Progenitor cell of endocrine pancreas (in vitro differentiated cells): Measurements from ENCODE around the gene GP2. TPM values are rescaled to one million over a fixed set of nuclear protein-coding genes. Genes with fewer than 3 reads are reported as not detected.

Experiments
- DNase-seq: peaks from one replicate; pipeline ENCODE4 v3.0.0; 2021; ENCODE audit warnings: low spot score; ENCODE audit not compliant: unreplicated experiment
- H3K27ac Mint-ChIP-seq: 2 replicates; pipeline ENCODE4 v1.8.0; 2021; ENCODE audit warnings: mild to moderate bottlenecking, moderate library complexity, mixed read lengths
- H3K27me3 Mint-ChIP-seq: 2 replicates; pipeline ENCODE4 v1.8.0; 2021; ENCODE audit warnings: mixed read lengths
- H3K36me3 Mint-ChIP-seq: 2 replicates; pipeline ENCODE4 v1.8.0; 2022; ENCODE audit warnings: mixed read lengths; ENCODE audit not compliant: insufficient read depth
- H3K4me1 Mint-ChIP-seq: 2 replicates; pipeline ENCODE4 v1.8.0; 2021; ENCODE audit warnings: low read depth, mixed read lengths
- H3K4me3 Mint-ChIP-seq: 2 replicates; pipeline ENCODE4 v1.8.0; 2021; ENCODE audit warnings: low read depth, mild to moderate bottlenecking, moderate library complexity, mixed read lengths
- H3K9me3 Mint-ChIP-seq: 2 replicates; pipeline ENCODE4 v1.8.0; 2021; ENCODE audit warnings: low read depth, mixed read lengths
- total RNA-seq: library from RNA; stranded (reverse); gene quantifications from 2 replicates; pipeline ENCODE4 v1.2.1, GENCODE V29; 2021
- TF ChIP-seq, protein P1 (sequence below): fragments of 200-600 bp; sonication (generic); IDR thresholded peaks from one replicate; pipeline ENCODE4 v1.5.0; 2021; ENCODE audit warnings: antibody characterized with exemption, mild to moderate bottlenecking; ENCODE audit not compliant: unreplicated experiment

Gene GP2
- total RNA-seq, 1 donor from 2014 or later, result 13.4 TPM

DNA sequence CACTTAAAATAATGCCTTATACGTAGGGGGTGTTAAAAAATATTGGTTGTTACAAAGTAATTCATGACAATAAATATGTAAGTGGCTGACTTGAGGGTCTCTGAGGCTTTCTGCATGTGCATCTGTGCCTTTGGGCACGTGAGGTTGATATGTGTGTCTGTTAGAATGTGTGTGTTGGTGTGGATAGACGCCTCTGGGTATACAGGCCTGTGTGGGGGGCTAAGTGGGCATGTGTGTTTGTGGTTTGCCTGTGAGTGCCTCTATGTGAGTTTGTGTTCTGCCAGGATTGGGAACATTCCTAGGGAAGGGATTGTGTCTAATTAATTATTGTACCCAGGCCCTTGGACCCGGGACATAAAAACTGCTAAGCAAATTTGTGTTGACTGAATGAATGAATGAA lies 19.0 kb downstream of the GP2 start:
- no peak for DNase-seq
- H3K36me3 Mint-ChIP-seq, result peaks cover 1% of the 10 kb centered on the region
- peaks cover 10% of the 10 kb centered on the region for H3K27me3 Mint-ChIP-seq
- TF ChIP-seq, protein P1, sequence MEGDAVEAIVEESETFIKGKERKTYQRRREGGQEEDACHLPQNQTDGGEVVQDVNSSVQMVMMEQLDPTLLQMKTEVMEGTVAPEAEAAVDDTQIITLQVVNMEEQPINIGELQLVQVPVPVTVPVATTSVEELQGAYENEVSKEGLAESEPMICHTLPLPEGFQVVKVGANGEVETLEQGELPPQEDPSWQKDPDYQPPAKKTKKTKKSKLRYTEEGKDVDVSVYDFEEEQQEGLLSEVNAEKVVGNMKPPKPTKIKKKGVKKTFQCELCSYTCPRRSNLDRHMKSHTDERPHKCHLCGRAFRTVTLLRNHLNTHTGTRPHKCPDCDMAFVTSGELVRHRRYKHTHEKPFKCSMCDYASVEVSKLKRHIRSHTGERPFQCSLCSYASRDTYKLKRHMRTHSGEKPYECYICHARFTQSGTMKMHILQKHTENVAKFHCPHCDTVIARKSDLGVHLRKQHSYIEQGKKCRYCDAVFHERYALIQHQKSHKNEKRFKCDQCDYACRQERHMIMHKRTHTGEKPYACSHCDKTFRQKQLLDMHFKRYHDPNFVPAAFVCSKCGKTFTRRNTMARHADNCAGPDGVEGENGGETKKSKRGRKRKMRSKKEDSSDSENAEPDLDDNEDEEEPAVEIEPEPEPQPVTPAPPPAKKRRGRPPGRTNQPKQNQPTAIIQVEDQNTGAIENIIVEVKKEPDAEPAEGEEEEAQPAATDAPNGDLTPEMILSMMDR, result no peak
- no peak overlapping the region for H3K4me3 Mint-ChIP-seq
- H3K9me3 Mint-ChIP-seq, result no peaks in the 10 kb centered on the region
- no peaks in the 10 kb centered on the region for H3K4me1 Mint-ChIP-seq
- no peak overlapping the region for H3K27ac Mint-ChIP-seq

DNA sequence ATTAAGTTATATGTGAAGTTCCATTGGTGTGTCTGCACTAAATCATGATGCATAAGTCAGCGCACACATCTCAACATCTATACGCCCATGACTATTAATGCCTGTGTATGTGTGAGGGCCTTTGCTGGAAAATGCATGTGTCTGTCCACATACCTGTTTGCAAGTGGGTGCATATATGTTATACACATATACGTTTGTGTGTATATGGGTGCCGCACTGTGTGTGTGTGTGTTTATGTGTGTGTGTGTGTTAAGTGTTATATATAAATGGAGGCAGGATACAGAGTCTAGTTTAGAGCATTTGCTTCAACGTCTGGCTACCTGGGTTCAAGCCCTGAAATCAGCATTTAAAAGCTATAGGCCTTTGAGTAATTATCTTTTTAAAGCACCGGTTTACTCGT lies 19.5 kb downstream of the GP2 start:
- no peaks in the 10 kb centered on the region for H3K9me3 Mint-ChIP-seq
- TF ChIP-seq, protein P1, result no peak
- DNase-seq, result no peak
- H3K27ac Mint-ChIP-seq, result no peak overlapping the region
- H3K36me3 Mint-ChIP-seq, result no peaks in the 10 kb centered on the region
- H3K27me3 Mint-ChIP-seq, result peaks cover 7% of the 10 kb centered on the region
- no peak overlapping the region for H3K4me3 Mint-ChIP-seq
- no peaks in the 10 kb centered on the region for H3K4me1 Mint-ChIP-seq

DNA sequence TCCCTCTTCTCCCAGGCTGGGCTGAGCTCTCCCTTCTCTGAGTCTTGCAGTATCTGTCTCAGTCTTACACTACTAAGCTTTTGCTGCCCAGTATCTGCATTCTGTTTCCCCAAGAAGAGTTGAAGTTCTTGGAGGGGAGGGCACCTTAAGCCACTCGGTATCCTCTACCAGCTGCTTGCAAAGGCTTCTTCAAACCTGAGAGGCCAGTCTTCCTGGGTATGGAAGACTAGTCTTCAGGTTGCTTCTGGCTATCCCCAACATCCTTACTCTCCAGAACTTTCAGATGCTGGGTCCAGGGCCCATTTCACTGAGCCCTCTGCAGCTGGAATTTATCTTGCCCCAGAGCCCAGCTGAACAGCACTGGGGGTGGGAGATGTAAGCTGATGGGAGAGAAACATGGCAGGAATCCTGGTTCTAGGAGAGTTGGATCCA lies 20.1 kb downstream of the GP2 start:
- Mint-ChIP-seq H3K27me3 (peaks cover 7% of the 10 kb centered on the region), H3K27ac (no peak overlapping the region), H3K4me1 (no peaks in the 10 kb centered on the region), H3K9me3 (no peaks in the 10 kb centered on the region), H3K36me3 (no peaks in the 10 kb centered on the region), H3K4me3 (no peak overlapping the region)
- no peak for DNase-seq
- TF ChIP-seq, protein P1, result no peak

- Mint-ChIP-seq H3K4me1 (no peaks in the 10 kb centered on the region), H3K4me3 (no peak overlapping the region), H3K9me3 (no peaks in the 10 kb centered on the region), H3K27me3 (peaks cover 13% of the 10 kb centered on the region), H3K36me3 (no peaks in the 10 kb centered on the region), H3K27ac (no peak overlapping the region)
- no peak for DNase-seq
- TF ChIP-seq, protein P1, result no peak
These were observed 20.9 kb downstream of the GP2 start for GRCh38 chr16:20306401-20306800.

DNA sequence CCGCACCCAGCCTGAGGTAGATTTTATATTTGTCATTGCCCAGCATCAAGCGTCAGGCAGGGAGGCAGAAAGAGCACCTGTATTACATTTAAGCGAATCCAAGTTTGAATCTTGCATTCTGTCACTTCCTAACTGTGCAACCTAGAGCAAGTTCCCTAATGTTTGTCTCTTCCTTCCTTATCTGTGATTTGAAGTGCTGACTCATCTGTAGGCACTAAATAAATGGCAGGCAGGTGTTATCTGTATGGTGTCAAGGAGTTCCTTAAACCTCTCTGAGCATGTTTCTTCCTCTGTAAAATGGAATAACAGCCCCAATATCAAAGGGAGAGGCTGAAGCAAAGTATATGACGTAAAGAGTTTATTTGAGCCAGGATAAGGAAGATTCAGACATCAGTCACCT lies 24.3 kb downstream of the GP2 start:
- peaks cover 28% of the 10 kb centered on the region for H3K27me3 Mint-ChIP-seq
- TF ChIP-seq, protein P1, result no peak
- no peak for DNase-seq
- no peaks in the 10 kb centered on the region for H3K9me3 Mint-ChIP-seq
- no peaks in the 10 kb centered on the region for H3K36me3 Mint-ChIP-seq
- H3K4me1 Mint-ChIP-seq, result peaks cover 1% of the 10 kb centered on the region
- no peak overlapping the region for H3K4me3 Mint-ChIP-seq
- no peak overlapping the region for H3K27ac Mint-ChIP-seq
